HepG2 (cell line): ENCODE data around the gene MGAT5. TPM values are rescaled to one million over a fixed set of nuclear protein-coding genes. Genes with fewer than 3 reads are reported as not detected.

Source experiments
- ATAC-seq: fragments of 200-7000 bp; cut with Tn5 transposase; 3 replicates; pipeline ENCODE4 v1.9.1; 2020; ENCODE audit warnings: mild to moderate bottlenecking, moderate library complexity
- BruUV-seq: library from RNA; stranded (reverse); fragments of 400-500 nt; replicated peaks from 2 replicates; lab custom pipeline; 2021; lab: Mats Ljungman, UMichigan
- CTCF ChIA-PET: fragments of 300-600 bp; formaldehyde crosslinking; extraction: SDS; loops from one replicate; lab custom pipeline; 2021; ENCODE audit warnings: low total read pairs, inconsistent platforms, low intra/inter-chr PET ratio; lab: Yijun Ruan, JAX
- POLR2A ChIA-PET: fragments of 350-600 bp; sonication (Branson Sonifier 250); formaldehyde crosslinking; loops from one replicate; lab custom pipeline; 2020; ENCODE audit warnings: antibody characterized with exemption, inconsistent platforms; lab: Yijun Ruan, JAX
- DNase-seq: peaks from one replicate; pipeline ENCODE4 v3.0.0-alpha.2; 2015; ENCODE audit warnings: low spot score
- FAIRE-seq: peaks from 3 replicates; lab custom pipeline; 2011; peaks lifted over from hg19 to GRCh38; lab: Jason Lieb, UNC
- H2AFZ ChIP-seq: one replicate; pipeline ENCODE4 v1.6.1; 2011; ENCODE audit warnings: low read length, inconsistent platforms
- H3K27ac ChIP-seq: fragments of 300-600 bp; 3 replicates; pipeline ENCODE4 v1.8.0; 2011; ENCODE audit warnings: mixed run types, mild to moderate bottlenecking, mixed read lengths, low read length, inconsistent platforms; ENCODE audit not compliant: insufficient read depth; ENCODE audit errors: extremely low read length
- H3K27me3 ChIP-seq, 2 experiments: fragments of 200-600 bp in 1 of 2; 2 replicates in 1 of 2; 3 replicates in 1 of 2; pipeline versions ENCODE4 v1.6.0 to v1.8.0; 2011; ENCODE audit warnings: low read length in 2 of 2, mild to moderate bottlenecking in 2 of 2, moderate library complexity in 2 of 2, inconsistent platforms in 1 of 2; ENCODE audit not compliant: insufficient read depth in 2 of 2, control insufficient read depth in 1 of 2
- H3K36me3 ChIP-seq, 2 experiments: fragments of 200-600 bp in 1 of 2; replicated peaks in 1 of 2; 2 replicates in 1 of 2; 3 replicates in 1 of 2; pipeline versions ENCODE4 v1.5.1 to v1.8.0; 2011; ENCODE audit warnings: low read length in 2 of 2, inconsistent platforms in 1 of 2; ENCODE audit not compliant: insufficient read depth in 2 of 2, control insufficient read depth in 1 of 2
- H3K4me1 ChIP-seq: 2 replicates; pipeline ENCODE4 v1.5.1; 2012; ENCODE audit warnings: low read length, inconsistent platforms; ENCODE audit not compliant: insufficient read depth
- H3K4me2 ChIP-seq: 2 replicates; pipeline ENCODE4 v1.6.0; 2011; ENCODE audit warnings: low read depth, low read length, inconsistent platforms
- H3K4me3 ChIP-seq, 3 experiments: fragments of 200-600 bp in 1 of 3; sonication (generic), shearing (Covaris generic) in 1 of 3; replicated peaks in 1 of 3; 2 replicates each; pipeline ENCODE4 v1.5.1; 2011 to 2016; ENCODE audit warnings: low read length in 3 of 3, inconsistent platforms in 2 of 3, low read depth in 2 of 3, mild to moderate bottlenecking in 2 of 3, control low read depth in 1 of 3, mixed read lengths in 1 of 3; ENCODE audit not compliant: insufficient read depth in 1 of 3
- H3K79me2 ChIP-seq: one replicate; pipeline ENCODE4 v1.6.1; 2011; ENCODE audit warnings: low read length, inconsistent platforms; ENCODE audit not compliant: insufficient read depth
- H3K9ac ChIP-seq: 2 replicates; pipeline ENCODE4 v1.6.0; 2011; ENCODE audit warnings: mild to moderate bottlenecking, low read depth, low read length, inconsistent platforms; ENCODE audit not compliant: insufficient read depth
- H3K9me3 ChIP-seq: 2 replicates; pipeline ENCODE4 v1.5.1; 2012; ENCODE audit warnings: mild to moderate bottlenecking, low read length
- H4K20me1 ChIP-seq: 2 replicates; pipeline ENCODE4 v1.6.0; 2011; ENCODE audit warnings: inconsistent platforms, mild to moderate bottlenecking, low read length, moderate library complexity; ENCODE audit not compliant: insufficient read depth
- ADNP ChIP-seq: sonication (generic); formaldehyde crosslinking; IDR thresholded peaks from 2 replicates; pipeline ENCODE4 v1.4.0; 2020; ENCODE audit warnings: missing genetic modification reagents
- ERF ChIP-seq: IDR thresholded peaks from 2 replicates; pipeline ENCODE4 v1.6.1; 2018; ENCODE audit warnings: missing biosample characterization, missing genetic modification reagents
- FOXJ3 ChIP-seq: sonication (generic); formaldehyde crosslinking; IDR thresholded peaks from 2 replicates; pipeline ENCODE4 v1.4.0; 2020; ENCODE audit warnings: missing genetic modification reagents, mild to moderate bottlenecking, borderline replicate concordance
- JDP2 ChIP-seq: sonication (generic); formaldehyde crosslinking; IDR thresholded peaks from 2 replicates; pipeline ENCODE4 v1.8.1; 2022; ENCODE audit warnings: missing genetic modification reagents, borderline replicate concordance
- KLF15 ChIP-seq: sonication (generic); formaldehyde crosslinking; IDR thresholded peaks from 2 replicates; pipeline ENCODE4 v1.8.1; 2023; ENCODE audit warnings: borderline replicate concordance, mild to moderate bottlenecking, inconsistent platforms, missing genetic modification reagents, mixed read lengths
- MAZ ChIP-seq, 2 experiments: sonication (generic) in 1 of 2; formaldehyde crosslinking in 1 of 2; IDR thresholded peaks; 2 replicates each; pipeline versions ENCODE4 v1.5.0 to v1.6.1; 2012 to 2020; ENCODE audit warnings: low read depth in 2 of 2, mild to moderate bottlenecking in 2 of 2, borderline replicate concordance in 1 of 2, improper control_type of control experiment in 1 of 2, low read length in 1 of 2, missing genetic modification reagents in 1 of 2, moderate library complexity in 1 of 2
- TCF12 ChIP-seq, 2 experiments: fragments of 450-650 bp in 1 of 2; sonication (generic) in 1 of 2; formaldehyde crosslinking in 1 of 2; IDR thresholded peaks; 2 replicates each; pipeline versions ENCODE4 v1.6.1 to v1.8.0; 2017 to 2022; ENCODE audit warnings: antibody characterized with exemption in 1 of 2, mild to moderate bottlenecking in 1 of 2, missing genetic modification reagents in 1 of 2, moderate library complexity in 1 of 2
- YY1 ChIP-seq: IDR thresholded peaks from 2 replicates; pipeline ENCODE4 v1.6.1; 2011; ENCODE audit warnings: low read length, low read depth, moderate library complexity, mild to moderate bottlenecking; ENCODE audit not compliant: insufficient read depth, insufficient replicate concordance
- ZEB1 ChIP-seq: IDR thresholded peaks from 2 replicates; pipeline ENCODE4 v1.6.1; 2012; ENCODE audit warnings: mild to moderate bottlenecking, low read depth, inconsistent platforms; ENCODE audit not compliant: insufficient replicate concordance
- ZNF550 ChIP-seq: sonication (generic); formaldehyde crosslinking; IDR thresholded peaks from 2 replicates; pipeline ENCODE4 v1.4.0; 2020; ENCODE audit warnings: mild to moderate bottlenecking, missing genetic modification reagents, borderline replicate concordance
- ZNF670 ChIP-seq: sonication (generic); formaldehyde crosslinking; IDR thresholded peaks from 2 replicates; pipeline ENCODE4 v1.8.0; 2022; ENCODE audit warnings: mild to moderate bottlenecking, missing genetic modification reagents, borderline replicate concordance
- WGBS: methylation state at CpG from one replicate; pipeline ENCODE4 v1.1.6; 2017; ENCODE audit warnings: low lambda C conversion rate; 5-methylcytosine and 5-hydroxymethylcytosine counted together
- in situ Hi-C: cut with HindIII; loops from 2 replicates; pipeline ENCODE4 v1.10.0; 2017; ENCODE audit warnings: low pct_unique_long_range_greater_than_20kb; ENCODE audit not compliant: extremely low pct_ligation_motif_present
- intact Hi-C: fragments of 100-400 bp; cut with micrococcal nuclease; formaldehyde crosslinking; loops from one replicate; pipeline ENCODE4 v1.10.0; 2022; ENCODE audit not compliant: unreplicated experiment
- polyA plus RNA-seq, 8 experiments: library from polyadenylated mRNA; depleted of rRNA in 3 of 8; stranded (reverse) in 7 of 8; unstranded in 1 of 8; fragments of >200 nt; fragmentation: Illumina TruSeq in 4 of 8; extraction: Trizol in 4 of 8; gene quantifications; 2 replicates each; pipeline versions ENCODE4 v1.2.1 to v1.2.3, GENCODE V29; 2011 to 2016; ENCODE audit warnings: low read depth in 4 of 8, missing spikeins in 1 of 8, mixed read lengths in 1 of 8; ENCODE audit not compliant: insufficient read depth in 1 of 8
- total RNA-seq, 5 experiments: library from RNA; depleted of rRNA; stranded (reverse); fragments of >200 nt; fragmentation: Illumina TruSeq; extraction: Trizol; gene quantifications; 2 replicates each; pipeline ENCODE4 v1.2.3, GENCODE V29; 2016; ENCODE audit warnings: low read depth in 1 of 5

The MGAT5 gene
- total and polyA plus RNA-seq, 2 of the 13 experiments (the other 11 are each of a cell fraction or from before 2014, with no cell fraction given): 33.1 to 60.2 TPM

DNA sequence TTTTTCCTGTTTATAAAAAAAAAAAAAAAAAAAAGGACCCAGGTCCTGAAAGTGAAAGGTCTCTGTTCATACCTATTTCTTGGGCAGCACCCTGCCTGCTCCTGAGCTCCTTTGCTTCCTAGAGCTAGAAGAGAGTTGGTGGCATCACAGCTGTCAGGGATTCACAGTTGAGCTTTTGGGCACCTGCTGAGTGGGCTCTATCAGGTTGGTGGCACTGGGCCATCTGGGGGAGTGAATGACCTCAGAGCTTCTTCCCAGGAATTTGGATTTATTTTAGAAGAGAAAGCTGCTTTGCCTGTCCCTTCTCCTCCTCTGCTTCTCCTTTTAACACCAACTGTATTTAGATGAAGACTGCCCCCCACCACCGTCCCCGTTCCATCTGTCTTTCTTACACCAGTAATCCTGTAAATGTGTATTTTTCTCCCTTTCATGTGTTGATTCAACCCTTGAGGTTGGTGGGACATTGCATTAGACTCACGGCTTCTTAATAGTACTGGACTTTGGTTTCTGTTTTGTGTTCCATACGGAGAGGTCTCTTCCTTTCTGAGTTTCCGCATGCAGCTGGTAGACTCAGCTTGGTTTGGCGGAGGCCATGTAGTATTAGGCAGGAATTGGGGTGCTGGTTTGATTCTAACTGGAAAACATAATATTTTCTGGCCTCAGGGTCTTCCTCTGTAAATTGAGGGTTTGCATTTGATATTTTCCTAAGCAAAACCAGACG, 7.6 kb upstream of the MGAT5 start (continued):
- TF ChIP-seq MAZ (IDR thresholded peaks at IDR 0.05; ENCODE audit: borderline replicate concordance, low read depth, low read length) (no peak), MAZ (CRISPR knock-in tag; IDR thresholded peaks at IDR 0.05; ENCODE audit: low read depth) (no peak), TCF12 (IDR thresholded peaks at IDR 0.05) (no peak), TCF12 (CRISPR knock-in tag; IDR thresholded peaks at IDR 0.05) (no peak), ZEB1 (no peak), JDP2 (CRISPR knock-in tag) (no peak)
- TF ChIP-seq, all 625 proteins: peak for 5

DNA sequence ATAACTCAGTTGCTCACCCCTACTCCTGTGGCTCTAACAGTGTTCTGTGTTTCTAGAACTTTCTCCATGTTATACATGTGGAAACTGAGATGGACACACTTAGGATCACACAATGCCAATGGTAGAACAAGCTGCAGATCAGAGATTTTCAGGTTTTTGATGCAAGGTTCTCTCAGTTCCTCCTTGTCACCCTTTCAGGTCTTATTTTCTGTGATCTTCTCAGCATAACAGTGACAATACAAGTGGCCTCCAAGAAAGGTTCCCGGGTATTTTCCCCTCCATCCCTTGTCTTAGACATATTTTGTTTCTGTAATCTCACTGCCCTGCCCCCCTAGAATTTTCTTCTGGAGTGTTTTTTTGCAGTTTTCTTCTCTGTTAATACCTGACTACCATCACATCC, 6.2 kb upstream of the MGAT5 start:
- no peak overlapping the region for H3K4me2 ChIP-seq
- 98% methylated on average over 1 of the region's 1 CpG for WGBS
- DNase-seq: no peak
- no peak overlapping the region for H2AFZ ChIP-seq
- no peaks in the 10 kb centered on the region for H4K20me1 ChIP-seq
- ATAC-seq: no peak
- peaks cover 2 to 8% of the 10 kb centered on the region in 2 experiments; a peak in 3 of 5 replicates for H3K36me3 ChIP-seq
- no peak for FAIRE-seq
- H3K27ac ChIP-seq: no peak overlapping the region
- peaks cover 32% of the 10 kb centered on the region for H3K4me1 ChIP-seq
- ChIA-PET POLR2A (no interaction called here), CTCF (interaction anchor here (3.9 kb wide), 1 partner anchor 129 kb away, joined by 32 read pairs; no protein-coding TSS in a partner anchor)
- intact Hi-C loops: no loop called here
- no peak overlapping the region for H3K4me3 ChIP-seq
- no peak overlapping the region for H3K9ac ChIP-seq
- no peaks in the 10 kb centered on the region for H3K9me3 ChIP-seq
- TF ChIP-seq KLF15: no peak
- TF ChIP-seq ZNF550 (CRISPR knock-in tag): no peak
- no peak for TF ChIP-seq ZNF670 (CRISPR knock-in tag)
- no peak for TF ChIP-seq YY1
- TF ChIP-seq ERF (CRISPR knock-in tag): no peak
- no peak for TF ChIP-seq ADNP (CRISPR knock-in tag)
- no peak for TF ChIP-seq FOXJ3 (CRISPR knock-in tag)
- no TSS peak for BruUV-seq
- no peaks in the 10 kb centered on the region for H3K27me3 ChIP-seq
- in situ Hi-C loops: loop anchor here (5.0 to 10.0 kb wide), 2 partner anchors 130 to 167 kb away; no protein-coding TSS in a partner anchor
- H3K79me2 ChIP-seq: peaks cover 39% of the 10 kb centered on the region
